Spleen (tissue), 7 donors: ENCODE measurements around the gene GMEB1.

Experiments used
- POLR2A ChIP-seq, 3 donors: fragments of 450-650 bp; IDR thresholded peaks; one replicate each; pipeline ENCODE4 v1.5.1; 2017; ENCODE audit warnings: antibody characterized with exemption in 3 of 3, mild to moderate bottlenecking in 1 of 3
- TF ChIP-seq, protein P1 (sequence below), 11 experiments: fragments of 200-600 bp in 7 of 11; fragments of 450-650 bp in 4 of 11; sonication (generic) in 4 of 11; IDR thresholded peaks in 8 of 11; conservative IDR thresholded peaks in 3 of 11; 1 replicate in 7 of 11; 2 replicates in 4 of 11; pipeline versions ENCODE4 v1.4.0 to v1.8.0; 2016 to 2021; ENCODE audit warnings: antibody characterized with exemption in 11 of 11, inconsistent platforms in 4 of 11, mild to moderate bottlenecking in 1 of 11
- donor health status: DM: no; HTN: no; CAD: no; lungs with moderate emphysema.
- donor health status: DM: no; HTN: no; CAD: no.
- donor health status: DM: no; HTN: no; CAD: no.

DNA sequence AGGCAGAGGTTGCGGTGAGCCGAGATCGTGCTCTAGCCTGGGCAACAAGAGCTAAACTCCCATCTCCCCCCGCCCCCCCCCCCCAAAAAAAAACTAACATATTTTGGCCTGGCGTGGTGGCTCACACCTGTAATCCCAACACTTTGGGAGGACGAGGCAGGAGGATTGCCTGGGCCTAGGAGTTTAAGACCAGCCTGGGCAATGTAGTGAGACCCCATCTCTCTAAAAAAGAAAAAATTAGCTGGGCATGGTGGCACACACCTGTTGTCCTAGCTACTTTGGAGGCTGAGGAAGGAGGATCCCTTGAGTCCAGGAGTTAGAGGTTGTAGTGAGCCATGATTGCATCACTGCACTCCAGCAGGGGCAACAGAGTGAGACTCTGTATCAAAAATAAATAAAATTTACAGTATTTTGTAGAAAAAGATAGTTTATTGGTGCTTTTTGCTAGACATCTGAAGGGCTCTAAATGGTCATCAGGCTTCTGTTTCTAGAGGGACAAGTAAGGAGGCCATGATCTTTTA lies 77.1 kb downstream of the GMEB1 start:
- TF ChIP-seq, protein P1, sequence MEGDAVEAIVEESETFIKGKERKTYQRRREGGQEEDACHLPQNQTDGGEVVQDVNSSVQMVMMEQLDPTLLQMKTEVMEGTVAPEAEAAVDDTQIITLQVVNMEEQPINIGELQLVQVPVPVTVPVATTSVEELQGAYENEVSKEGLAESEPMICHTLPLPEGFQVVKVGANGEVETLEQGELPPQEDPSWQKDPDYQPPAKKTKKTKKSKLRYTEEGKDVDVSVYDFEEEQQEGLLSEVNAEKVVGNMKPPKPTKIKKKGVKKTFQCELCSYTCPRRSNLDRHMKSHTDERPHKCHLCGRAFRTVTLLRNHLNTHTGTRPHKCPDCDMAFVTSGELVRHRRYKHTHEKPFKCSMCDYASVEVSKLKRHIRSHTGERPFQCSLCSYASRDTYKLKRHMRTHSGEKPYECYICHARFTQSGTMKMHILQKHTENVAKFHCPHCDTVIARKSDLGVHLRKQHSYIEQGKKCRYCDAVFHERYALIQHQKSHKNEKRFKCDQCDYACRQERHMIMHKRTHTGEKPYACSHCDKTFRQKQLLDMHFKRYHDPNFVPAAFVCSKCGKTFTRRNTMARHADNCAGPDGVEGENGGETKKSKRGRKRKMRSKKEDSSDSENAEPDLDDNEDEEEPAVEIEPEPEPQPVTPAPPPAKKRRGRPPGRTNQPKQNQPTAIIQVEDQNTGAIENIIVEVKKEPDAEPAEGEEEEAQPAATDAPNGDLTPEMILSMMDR (IDR thresholded peaks at IDR 0.05 in 8 of 11, conservative IDR thresholded peaks at IDR 0.05 in 3 of 11): no peak
- TF ChIP-seq POLR2A (IDR thresholded peaks at IDR 0.05): no peak
